DMS53 (cell line): ENCODE results near the gene GMDS.

Source experiments
- DNase-seq: peaks from one replicate; lab custom pipeline; 2025; lab: John Stamatoyannopoulos, UW

GMDS gene

GRCh38 chr6:2035826-2036709, 209.3 kb downstream of the GMDS start:
- DNase-seq, result no peak

GRCh38 chr6:2035046-2035445, 210.4 kb downstream of the GMDS start:
- peak; percentile 76 for DNase-seq

- DNase-seq, result no peak
Measured at GRCh38 chr6:2034256-2034655, 211.1 kb downstream of the GMDS start.

GRCh38 chr6:2033544-2033943, 211.9 kb downstream of the GMDS start:
- no peak for DNase-seq

GRCh38 chr6:2030682-2031244, 214.6 kb downstream of the GMDS start:
- DNase-seq, result peak; percentile 95

- peak; percentile 28 for DNase-seq
Measured at GRCh38 chr6:2029952-2030351, 215.5 kb downstream of the GMDS start.

GRCh38 chr6:2029130-2029794, 216.1 kb downstream of the GMDS start:
- peak; percentile 24 for DNase-seq

- peak; percentile 22 for DNase-seq
Measured at GRCh38 chr6:2028457-2029038, 216.9 kb downstream of the GMDS start.

- no peak for DNase-seq
Measured at GRCh38 chr6:2026133-2026532, 219.3 kb downstream of the GMDS start.

GRCh38 chr6:2021713-2022125, 223.7 kb downstream of the GMDS start:
- peak; percentile 19 for DNase-seq

- DNase-seq, result peak; percentile 38
Measured at GRCh38 chr6:2020909-2021308, 224.5 kb downstream of the GMDS start.

GRCh38 chr6:2019051-2019450, 226.4 kb downstream of the GMDS start:
- DNase-seq, result no peak

- DNase-seq, result no peak
Measured at GRCh38 chr6:2016040-2016439, 229.4 kb downstream of the GMDS start.

GRCh38 chr6:2008383-2008976, 236.9 kb downstream of the GMDS start:
- no peak for DNase-seq

- DNase-seq, result no peak
Measured at GRCh38 chr6:2007165-2007564, 238.2 kb downstream of the GMDS start.

- DNase-seq, result no peak
Measured at GRCh38 chr6:2004888-2005287, 240.5 kb downstream of the GMDS start.

GRCh38 chr6:2000962-2001361, 244.4 kb downstream of the GMDS start:
- DNase-seq, result no peak

GRCh38 chr6:1997702-1998101, 247.7 kb downstream of the GMDS start:
- DNase-seq, result no peak

GRCh38 chr6:1995636-1996035, 249.8 kb downstream of the GMDS start:
- DNase-seq, result peak; percentile 24

GRCh38 chr6:1993042-1993441, 252.4 kb downstream of the GMDS start:
- no peak for DNase-seq

GRCh38 chr6:1991332-1991878, 254.0 kb downstream of the GMDS start:
- no peak for DNase-seq

- no peak for DNase-seq
Measured at GRCh38 chr6:1988843-1989242, 256.6 kb downstream of the GMDS start.
